ENCODE data around the gene ZNF624.
A peak's percentile ranks its signal among the peaks of the same experiment; 100 is the strongest.
"Not testable (repeated sequence)": the region's sequence is repeated elsewhere in the genome, so short reads cannot be mapped to it uniquely, and the experiment has no call there.

ZNF624 gene

DNA sequence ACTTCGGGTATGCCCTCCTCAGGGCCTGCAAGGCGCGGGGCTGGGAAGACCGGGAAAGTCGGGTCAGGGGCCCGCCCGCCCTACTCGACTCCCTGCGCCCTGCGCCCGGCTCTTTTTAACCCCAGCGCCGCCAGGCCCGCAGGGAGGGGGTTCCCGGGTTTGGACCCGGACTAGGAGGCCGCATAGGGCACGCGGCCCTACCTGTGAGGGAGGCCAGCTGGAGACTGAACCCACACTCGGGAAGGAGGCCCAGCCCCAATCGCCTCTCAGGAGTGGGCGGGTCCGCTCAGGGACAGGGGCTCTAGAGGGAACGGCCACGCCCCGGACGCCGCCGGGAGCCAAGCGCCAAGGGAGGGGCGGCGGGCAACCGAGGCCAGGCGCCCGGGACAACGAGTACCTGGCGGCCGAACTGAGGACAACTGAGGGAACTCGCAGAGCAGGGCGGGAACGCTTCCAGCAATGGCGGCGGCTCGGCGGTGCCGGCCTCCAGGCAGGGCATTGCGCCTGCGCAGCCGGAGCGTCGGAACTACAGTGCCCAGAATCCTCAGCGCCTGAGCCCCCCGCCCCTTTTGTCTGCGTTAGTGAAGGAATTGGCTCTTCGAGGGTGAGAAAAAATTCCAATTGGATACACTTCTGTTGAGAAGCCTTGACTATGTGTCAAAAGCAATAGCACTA lies at the start of gene ZNF624:
Gene ZNF624, minus strand, starts transcription at position 484 of the 675 bp plus-strand sequence.
- DNase-seq = peak; percentile 95

DNA sequence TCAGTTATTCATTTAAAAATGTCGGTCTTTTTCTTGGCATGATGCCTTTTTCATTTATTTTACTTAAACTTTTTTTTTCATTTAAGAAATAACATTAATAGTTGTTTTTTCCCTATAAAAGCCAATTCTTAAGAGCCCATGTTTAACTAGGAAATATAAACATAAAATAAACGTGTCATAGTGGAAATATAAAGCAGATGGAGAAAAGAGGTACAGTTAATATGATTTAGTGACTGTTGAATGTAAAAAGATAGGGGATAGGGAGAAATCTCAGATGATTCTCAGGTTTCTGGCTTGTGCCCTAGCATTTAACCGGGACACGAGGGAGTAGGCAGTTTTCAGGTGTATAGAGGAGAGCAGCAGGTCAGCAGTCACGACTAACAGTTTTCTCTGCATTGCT lies 44.0 kb upstream of the ZNF624 start:
- not testable (repeated sequence) for DNase-seq

DNA sequence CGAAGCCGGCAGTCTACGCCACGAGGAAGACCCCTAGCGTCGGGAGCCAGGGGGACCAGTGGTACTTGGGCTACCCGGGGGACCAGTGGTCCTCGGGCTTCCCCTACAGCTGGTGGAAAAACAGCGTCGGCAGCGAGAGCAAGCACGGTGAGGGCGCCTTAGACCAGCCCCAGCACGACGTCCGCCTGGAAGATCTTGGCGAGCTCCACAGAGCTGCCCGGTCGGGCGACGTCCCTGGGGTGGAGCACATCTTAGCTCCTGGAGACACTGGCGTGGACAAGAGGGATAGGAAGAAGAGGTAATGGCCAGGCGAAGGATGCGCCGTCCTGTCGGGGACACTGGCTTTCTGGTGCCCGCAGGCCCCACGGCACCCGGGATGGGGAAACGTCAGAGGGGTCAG lies 36.8 kb upstream of the ZNF624 start:
- not testable (repeated sequence) for DNase-seq

DNA sequence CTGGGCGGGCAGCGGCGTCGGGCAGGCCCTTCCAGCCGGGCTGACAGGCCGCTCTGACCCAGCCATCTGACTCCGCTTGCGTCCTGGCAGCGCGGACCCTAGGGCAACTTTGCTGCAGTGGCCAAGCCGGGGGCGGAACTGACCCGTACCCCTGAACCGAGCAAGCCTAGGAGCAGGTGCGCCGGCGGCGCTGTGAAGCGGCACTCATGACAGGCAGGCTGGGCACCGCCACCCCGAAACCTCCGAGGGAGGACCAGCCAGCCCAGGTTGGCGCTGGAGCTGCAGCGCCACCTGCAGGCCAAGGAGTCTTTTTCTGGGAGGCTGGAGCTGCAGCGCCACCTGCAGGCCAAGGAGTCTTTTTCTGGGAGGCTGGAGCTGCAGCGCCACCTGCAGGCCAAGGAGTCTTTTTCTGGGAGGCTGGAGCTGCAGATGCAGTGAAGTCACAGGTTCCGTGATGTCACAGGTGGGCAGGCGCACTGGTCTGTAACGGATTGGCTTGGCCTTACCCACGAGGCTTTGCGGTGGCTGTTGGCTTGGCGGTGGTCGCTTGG lies 36.2 kb upstream of the ZNF624 start, which contains the start of gene CCDC144A:
Gene CCDC144A, plus strand, starts transcription at position 511 of the 551 bp plus-strand sequence. CDS start 160 bp downstream, outside the sequence.
- peak; percentile 85 for DNase-seq

DNA sequence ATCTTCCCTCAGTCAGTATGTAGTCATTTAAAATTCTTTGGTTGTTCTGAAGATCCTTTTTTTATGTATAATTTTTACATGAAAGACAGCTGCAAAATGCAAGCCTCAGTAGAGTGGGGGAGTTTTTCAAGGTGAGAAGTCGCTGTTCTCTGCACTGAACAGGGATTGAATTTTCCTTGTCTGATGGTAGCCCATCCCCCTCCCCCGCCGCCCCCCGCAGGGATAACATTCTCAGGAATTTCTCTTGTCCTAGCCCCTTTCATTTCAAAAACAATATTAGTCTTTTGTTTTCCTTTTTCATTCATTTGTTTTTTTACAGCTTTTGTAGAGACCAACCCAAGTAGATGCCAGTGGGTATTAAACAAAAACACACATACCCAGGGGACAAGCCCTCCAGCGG lies 33.5 kb upstream of the ZNF624 start:
- DNase-seq = not testable (repeated sequence)

DNA sequence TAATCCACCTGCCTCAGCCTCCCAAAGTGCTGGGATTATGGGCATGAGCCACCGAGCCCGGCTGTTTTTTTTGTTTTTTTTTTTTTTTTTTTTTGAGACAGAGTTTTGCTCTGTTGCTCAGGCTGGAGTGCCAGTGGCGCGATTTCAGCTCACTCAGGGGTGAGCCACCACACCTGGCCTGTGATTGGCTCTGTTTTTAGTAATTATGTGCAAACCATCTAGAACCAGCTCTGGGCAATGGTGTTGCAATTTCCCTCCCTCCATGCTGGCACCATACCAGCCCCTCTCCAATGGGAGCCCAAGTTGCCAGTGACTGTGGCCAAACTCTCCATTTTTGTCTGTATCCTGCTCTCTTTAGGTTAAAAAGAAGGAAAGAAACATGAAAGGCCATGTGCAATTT lies 32.4 kb upstream of the ZNF624 start:
- not testable (repeated sequence) for DNase-seq

DNA sequence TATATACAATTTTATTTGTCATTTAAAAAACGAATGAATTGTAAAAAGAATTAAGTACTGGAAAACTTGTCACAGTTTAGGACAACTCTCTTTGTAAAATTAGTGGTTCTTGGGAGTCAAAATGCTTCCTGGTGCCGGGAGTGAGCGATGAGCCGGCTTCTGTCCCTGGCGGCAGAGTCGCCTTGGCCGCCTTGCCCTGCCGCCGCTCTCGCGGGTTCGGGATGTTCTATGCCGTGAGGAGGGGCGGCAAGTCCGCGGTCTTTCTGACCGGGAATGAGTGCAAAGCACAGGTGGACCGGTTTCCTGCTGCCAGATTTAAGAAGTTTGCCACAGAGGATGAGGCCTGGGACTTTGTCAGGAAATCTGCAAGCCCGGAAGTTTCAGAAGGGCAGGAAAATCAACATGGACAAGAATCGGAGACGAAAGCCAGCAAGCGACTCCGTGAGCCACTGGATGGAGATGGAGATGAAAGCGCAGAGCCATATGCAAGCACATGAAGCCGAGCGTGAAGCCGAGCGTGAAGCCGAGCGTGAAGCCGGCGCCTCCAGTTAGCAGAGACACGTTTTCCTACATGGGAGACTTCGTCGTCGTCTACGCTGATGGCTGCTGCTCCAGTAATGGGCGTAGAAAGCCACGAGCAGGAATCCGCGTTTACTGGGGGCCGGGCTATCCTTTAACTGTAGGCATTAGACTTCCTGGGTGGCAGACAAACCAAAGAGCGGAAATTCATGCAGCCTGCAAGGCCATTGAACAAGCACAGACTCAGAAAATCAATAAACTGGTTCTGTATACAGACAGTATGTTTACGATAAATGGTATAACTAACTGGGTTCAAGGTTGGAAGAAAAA lies 29.9 kb upstream of the ZNF624 start:
- DNase-seq = not testable (repeated sequence)

DNA sequence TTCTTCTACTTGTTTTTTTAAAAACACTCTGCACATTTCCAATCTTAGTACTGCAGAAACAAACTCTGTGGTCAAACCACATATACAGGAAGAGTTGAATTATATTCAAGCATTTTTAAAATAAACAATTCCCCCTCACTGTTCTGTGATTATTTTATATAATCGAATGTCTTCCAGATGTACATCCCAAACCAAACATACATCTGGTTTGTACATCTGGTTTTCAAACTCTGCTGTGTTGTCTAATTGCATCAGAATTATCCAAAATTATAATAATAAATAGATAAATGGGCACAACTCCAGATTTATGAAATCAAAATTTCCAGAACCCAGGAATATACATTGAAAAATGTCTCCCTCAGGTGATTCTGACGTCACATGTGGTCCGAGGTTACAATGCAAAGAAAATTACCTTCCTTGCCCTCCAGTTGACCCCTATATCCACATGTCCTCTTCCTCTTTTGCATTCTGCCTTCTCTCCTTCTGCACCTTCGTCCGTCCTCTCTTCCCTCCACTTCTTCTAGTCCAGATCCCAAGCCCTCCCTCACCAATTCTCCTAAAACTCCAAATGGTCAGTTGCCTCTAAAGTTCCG lies 23.1 kb upstream of the ZNF624 start:
- no peak for DNase-seq

DNA sequence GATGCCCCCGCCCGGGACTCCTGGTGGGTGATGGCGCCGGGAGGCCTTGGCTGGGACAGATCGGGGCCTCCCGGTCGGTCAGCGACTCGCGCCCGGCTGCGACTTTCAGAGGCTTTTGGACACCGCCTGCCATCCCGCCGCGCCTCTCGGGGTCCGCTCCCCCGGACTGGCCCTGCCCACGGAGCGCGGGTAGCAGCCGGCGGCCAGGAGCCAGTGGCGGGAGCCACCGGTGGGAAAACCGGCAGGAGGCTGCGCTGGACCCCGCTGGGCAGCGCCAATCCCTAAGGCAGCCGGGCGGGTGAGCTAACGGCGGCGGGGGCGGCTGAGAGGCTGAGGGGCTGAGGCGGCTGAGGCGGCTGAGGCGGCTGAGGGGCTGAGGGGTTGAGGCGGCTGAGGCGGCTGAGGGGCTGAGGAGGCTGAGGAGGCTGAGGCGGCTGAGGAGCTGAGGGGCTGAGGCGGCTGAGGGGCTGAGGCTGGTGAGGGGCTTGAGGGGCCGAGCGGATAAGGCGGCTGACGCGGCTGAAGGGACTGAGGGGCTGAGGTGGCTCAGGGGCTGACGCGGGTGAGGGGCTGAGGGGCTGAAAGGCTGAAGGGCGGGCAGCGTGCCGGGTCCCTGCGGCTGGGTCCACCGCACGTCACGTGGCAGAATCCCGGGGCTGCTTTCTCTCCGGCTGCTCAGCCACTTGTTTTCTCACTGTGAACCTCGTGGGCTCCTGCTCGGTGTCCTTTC lies 13.4 kb upstream of the ZNF624 start:
- not testable (repeated sequence) for DNase-seq

DNA sequence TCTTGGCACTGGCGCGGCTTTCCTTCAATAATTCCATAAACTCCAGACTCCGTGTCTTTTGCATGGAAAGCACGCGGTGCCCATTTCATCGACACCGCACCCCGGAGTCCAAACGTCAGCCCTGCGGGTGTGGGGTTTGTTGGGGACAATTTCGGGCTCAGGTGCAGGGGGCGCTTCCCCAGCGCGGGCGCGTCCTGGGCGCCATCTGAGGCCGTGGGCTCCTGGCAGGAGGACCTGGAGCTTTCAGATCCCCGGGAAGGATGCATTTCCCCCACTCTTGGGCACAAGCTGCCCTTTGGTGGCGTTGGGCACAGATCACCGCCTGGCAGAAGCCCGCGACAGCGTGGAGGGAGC lies 12.9 kb upstream of the ZNF624 start:
- not testable (repeated sequence) for DNase-seq

DNA sequence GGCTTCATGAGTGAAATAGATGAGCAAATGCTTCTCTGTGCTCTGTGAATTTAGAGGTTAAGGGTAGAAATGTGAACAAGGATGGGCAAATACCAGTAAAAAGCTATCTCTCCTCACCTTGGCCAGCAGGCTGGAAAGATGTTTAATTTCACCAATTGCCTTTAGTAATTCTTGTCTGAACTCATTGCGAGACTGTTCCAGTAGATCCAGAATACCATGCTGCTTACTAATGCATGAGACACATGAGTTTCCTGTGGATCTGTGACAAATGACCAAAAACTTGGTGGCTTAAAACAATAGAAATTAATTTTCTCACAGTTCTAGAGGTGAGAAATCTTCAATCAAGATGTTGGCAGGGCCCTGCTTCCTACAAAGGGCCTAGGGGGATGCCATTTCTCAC lies 9.3 kb upstream of the ZNF624 start:
- DNase-seq = no peak

DNA sequence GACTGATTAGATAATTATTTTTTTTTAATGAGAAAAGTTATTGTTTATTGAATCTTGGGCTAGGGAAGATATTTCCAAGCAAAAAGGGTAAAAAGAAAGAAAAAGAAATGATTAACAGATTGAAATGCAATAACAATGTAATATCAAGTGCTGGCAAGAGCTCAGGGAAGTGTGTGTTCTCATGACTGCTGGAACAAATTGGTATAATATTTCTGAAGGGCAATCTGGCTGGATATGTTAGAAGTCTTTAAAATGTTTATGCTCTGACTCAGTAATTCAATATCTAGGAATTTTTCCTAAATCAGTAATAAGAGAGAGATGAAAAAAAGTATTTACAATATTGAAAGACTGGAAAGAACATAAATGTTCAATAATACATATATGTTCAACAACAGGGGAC lies 7.6 kb upstream of the ZNF624 start:
- no peak for DNase-seq

DNA sequence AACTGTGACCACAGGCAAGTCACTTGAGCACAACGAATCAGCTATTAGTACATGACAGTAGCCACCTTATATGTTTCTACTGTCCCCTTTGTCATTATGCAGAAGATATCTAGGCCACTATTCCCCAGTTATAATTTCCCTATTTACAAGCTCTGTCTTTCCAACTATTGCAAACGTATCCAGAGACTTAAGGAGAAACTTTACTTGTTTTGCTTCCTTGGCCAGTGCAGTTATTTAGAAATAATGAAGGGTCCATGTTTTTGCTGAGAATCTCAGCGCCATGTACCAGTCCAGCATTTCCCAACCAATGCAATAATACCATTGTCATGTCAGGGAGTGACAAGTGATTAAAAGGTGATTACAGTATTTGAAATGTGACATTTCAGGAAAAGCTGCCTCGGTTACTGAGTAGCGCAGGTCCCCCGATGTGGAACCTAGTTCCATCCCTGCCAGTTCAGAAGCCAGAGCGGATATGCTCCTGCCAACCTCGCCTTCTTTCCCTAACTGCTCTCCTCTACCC lies 743 bp downstream of the ZNF624 start:
- no peak for DNase-seq

DNA sequence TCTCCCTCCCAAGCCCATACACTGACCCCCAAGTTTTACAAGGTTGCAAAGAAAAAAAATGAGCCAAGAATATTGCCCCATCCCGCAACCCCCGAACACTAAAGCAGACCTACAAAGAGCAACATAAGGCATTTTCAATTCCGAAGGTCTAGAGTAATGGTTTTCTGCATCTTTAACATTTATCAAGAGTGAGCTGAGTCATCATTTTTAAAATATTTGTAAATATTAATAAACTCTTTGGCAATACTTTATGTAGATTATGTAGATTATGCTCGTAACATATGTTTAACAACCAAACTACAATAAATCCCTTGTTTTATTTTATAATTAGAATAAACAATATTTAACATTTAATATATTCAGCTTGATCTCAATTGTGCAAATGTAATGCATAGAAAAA lies 1.4 kb downstream of the ZNF624 start:
- no peak for DNase-seq

DNA sequence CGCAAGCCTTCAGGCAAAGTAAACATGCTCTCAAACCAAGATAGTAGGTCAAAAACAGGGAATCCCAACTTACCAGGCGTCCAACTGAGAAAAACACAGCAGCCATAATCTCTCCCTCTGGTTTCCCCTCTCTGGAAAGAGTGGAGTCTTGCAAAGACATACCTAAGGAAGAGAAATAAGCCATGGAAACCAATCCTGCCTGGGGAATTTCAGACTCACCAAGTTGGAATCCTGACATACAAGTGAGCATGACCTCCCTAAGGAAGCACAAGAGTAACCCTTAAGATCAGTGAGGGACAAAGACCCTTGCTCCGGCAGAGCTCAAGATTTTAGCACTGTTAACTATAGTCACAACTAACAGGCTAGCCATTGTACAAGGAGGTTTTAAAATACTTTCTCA lies 4.1 kb downstream of the ZNF624 start:
- DNase-seq = no peak

DNA sequence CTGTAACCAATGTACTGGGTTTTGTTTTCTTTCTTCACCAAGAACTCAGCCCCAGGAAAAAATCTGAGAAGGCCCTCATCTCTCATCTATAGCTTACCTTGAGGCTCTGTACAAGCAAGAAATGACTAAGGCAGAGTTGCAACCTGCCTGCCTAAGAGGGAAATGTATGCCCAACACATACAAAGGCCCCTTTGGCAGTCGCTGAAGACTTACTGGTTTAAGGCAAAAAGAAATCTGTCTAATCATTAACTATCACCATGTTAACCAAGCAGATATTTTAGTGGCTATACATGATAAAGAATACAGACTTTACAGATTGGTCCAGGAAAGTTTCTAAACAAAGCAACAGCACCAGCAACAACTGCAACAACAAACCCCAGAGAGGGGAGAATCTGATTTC lies 14.2 kb downstream of the ZNF624 start:
- DNase-seq = no peak

DNA sequence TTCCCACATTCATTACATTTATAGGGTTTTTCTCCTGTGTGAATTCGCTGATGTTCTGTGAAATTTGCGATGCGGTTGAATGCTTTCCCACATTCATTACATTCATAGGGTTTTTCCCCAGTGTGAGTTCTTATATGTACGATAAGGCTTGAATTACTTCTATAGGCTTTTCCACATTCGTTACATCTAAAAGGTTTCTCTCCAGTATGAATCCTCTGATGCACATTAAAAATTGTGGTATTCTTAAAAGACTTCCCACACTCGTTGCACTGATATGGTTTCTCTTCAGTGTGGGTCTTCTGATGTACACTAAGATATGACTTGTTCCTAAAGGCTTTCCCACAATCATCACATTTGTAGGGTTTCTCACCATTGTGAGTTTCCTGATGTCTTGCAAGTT lies 30.4 kb downstream of the ZNF624 start:
- no peak for DNase-seq

DNA sequence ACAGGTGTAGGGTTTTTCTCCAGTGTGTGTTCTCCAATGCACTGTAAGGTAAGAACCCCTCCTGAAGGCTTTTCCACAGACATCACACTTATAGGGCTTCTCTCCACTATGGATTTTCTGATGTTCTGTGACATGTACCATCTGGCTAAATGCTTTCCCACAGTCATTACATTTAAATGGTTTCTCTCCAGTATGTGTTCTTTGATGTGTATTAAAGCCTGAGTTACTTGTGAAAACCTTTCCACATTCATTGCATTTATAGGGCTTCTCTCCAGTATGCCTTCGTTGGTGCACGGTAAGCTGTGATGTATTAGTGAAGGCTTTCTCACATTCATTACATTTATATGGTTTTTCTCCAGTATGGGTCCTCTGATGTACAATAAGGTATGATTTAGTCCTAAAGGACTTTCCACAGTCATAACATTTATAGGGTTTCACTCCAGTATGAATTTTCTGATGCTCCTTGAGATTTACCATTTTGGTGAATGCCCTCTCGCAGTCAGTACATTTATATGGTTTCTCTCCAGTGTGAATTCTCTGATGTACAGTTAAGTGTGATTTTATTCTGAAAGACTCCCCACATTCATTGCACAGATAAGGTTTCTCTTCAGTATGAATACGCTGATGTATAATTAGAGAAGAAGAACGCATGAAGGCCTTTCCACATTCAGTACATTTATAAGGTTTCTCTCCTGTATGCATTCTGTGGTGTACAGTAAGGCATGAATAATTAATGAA lies 30.9 kb downstream of the ZNF624 start:
- DNase-seq = no peak

DNA sequence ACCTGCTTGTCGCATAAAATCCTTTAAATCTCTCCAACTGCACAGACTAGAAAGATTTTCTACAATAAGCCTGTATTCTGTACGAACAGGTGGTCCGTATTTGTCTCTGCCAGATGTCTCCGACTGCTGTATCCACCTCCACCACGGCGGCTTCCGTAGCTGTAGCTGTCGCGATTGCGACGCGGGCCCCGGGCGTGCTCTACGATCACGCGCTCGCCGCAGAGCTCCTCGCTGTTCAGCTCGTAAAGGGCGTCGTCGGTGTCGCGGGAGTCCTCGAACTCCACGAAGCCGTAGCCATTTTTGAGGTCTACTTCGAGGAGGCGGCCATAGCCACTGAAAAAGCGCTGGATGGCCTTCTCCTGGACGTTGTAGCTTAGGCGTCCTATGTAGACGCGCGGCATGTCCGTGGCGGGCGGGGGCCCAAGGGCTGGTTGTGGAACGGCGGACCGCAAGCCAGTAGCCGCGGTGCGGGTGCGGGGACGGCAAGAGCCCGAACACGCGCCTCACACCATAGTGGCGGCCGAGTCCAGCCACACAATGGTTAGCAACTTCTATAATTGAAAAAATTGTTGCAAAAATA lies 36.1 kb downstream of the ZNF624 start:
- DNase-seq = no peak

DNA sequence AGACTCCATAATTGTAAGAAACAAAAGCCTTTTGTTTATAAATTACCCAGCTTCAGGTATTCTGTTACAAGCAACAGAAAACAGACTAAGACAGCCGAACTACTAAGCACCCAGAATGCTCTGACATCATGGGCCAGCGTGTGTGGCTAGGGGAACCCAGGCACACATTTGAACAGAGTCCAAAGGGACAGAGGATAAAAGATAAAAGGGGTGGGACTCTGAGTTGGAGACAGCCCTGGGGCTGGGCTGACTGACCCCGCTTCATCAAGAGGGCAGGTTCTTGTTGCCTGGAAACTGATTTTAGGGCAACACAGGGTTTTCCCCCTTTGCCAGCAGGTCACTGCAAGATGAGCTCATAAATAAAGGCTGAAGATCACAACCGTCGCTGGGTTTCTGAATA lies 54.1 kb downstream of the ZNF624 start:
- DNase-seq = no peak

DNA sequence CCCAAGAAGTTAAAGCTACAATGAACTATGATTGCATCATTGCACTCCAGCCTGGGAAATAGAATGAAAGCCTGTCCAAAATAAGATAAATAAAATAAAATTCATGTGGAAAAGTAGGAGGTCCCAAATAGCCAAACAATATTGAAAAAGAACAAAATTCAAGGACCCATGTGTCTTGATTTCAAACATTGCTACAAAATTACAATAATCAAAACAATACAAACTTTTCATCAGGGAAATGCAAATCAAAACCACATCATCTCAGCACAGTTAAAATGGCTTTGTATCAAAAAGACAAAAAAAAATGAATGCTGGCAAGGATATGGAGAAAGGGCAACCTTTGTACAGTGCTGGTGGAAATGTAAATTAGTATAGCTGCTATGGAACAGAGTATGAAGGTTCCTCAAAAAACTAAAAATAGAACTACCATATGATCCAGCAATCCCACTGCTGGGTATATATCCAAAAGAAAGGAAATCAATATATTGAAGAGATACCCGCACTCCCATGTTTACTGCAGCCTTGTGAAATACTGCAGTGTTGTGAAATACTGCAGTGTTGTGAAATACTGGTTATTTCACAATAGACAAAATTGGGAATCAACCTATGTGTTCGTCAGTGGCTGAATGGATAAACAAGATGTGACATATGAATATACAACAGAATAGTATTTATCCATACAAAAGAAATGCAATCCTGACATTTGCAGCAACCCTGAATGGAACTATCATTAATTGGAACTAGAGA lies 60.1 kb downstream of the ZNF624 start:
- DNase-seq = no peak

Measured in activated effector memory CD4-positive, alpha-beta T cell treated with anti-CD3 and anti-CD28 coated beads, Interleukin-2, amount 50 U/mL, for 16 hours (primary cell).